ENCODE results near the gene FAS.

Gene FAS

DNA sequence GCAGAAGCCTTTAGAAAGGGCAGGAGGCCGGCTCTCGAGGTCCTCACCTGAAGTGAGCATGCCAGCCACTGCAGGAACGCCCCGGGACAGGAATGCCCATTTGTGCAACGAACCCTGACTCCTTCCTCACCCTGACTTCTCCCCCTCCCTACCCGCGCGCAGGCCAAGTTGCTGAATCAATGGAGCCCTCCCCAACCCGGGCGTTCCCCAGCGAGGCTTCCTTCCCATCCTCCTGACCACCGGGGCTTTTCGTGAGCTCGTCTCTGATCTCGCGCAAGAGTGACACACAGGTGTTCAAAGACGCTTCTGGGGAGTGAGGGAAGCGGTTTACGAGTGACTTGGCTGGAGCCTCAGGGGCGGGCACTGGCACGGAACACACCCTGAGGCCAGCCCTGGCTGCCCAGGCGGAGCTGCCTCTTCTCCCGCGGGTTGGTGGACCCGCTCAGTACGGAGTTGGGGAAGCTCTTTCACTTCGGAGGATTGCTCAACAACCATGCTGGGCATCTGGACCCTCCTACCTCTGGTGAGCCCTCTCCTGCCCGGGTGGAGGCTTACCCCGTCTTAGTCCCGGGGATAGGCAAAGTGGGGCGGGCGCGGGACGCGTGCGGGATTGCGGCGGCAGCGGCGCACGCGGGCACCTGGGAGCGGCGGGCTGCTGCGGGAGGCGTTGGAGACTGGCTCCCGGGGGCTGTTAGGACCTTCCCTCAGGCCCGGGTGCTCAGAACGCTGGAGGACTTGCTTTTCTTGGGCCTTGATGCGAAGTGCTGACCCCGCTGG lies at the start of gene FAS:
Gene FAS (plus strand): TSS at position 415 of the 777 bp plus-strand sequence. CDS start 79 bp downstream, at position 494.
- Mint-ChIP-seq H3K9me3 (no peaks in the 10 kb centered on the region), H3K27me3 (ENCODE audit: low read depth) (peaks cover 17% of the 10 kb centered on the region), H3K27ac (peak within 1 kb of the TSS; percentile 52 to 95 (median 92)), H3K36me3 (ENCODE audit: low read depth) (no peaks in the 10 kb centered on the region), H3K4me3 (peak within 1 kb of the TSS; percentile 93 to 97 (median 96)), H3K4me1 (peaks cover 37% of the 10 kb centered on the region)
- TF ChIP-seq, protein P1, sequence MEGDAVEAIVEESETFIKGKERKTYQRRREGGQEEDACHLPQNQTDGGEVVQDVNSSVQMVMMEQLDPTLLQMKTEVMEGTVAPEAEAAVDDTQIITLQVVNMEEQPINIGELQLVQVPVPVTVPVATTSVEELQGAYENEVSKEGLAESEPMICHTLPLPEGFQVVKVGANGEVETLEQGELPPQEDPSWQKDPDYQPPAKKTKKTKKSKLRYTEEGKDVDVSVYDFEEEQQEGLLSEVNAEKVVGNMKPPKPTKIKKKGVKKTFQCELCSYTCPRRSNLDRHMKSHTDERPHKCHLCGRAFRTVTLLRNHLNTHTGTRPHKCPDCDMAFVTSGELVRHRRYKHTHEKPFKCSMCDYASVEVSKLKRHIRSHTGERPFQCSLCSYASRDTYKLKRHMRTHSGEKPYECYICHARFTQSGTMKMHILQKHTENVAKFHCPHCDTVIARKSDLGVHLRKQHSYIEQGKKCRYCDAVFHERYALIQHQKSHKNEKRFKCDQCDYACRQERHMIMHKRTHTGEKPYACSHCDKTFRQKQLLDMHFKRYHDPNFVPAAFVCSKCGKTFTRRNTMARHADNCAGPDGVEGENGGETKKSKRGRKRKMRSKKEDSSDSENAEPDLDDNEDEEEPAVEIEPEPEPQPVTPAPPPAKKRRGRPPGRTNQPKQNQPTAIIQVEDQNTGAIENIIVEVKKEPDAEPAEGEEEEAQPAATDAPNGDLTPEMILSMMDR (IDR thresholded peaks at IDR 0.05; ENCODE audit: unreplicated experiment in 3 of 3): no peak

- Mint-ChIP-seq H3K27me3 (ENCODE audit: low read depth) (peaks cover 5% of the 10 kb centered on the region), H3K36me3 (ENCODE audit: low read depth) (no peaks in the 10 kb centered on the region), H3K4me3 (no peak overlapping the region), H3K27ac (no peak overlapping the region), H3K9me3 (no peaks in the 10 kb centered on the region), H3K4me1 (no peaks in the 10 kb centered on the region)
- TF ChIP-seq, protein P1 (IDR thresholded peaks at IDR 0.05; ENCODE audit: unreplicated experiment in 3 of 3): no peak
These were observed 49.6 kb upstream of the FAS start for GRCh38 chr10:88941026-88941425.

GRCh38 chr10:88943778-88944177 lies 46.8 kb upstream of the FAS start:
- no peaks in the 10 kb centered on the region for H3K9me3 Mint-ChIP-seq
- H3K4me1 Mint-ChIP-seq: peaks cover 6% of the 10 kb centered on the region
- H3K36me3 Mint-ChIP-seq (ENCODE audit: low read depth): no peaks in the 10 kb centered on the region
- H3K4me3 Mint-ChIP-seq: no peak overlapping the region
- no peak overlapping the region for H3K27ac Mint-ChIP-seq
- peaks cover 5% of the 10 kb centered on the region for H3K27me3 Mint-ChIP-seq (ENCODE audit: low read depth)
- TF ChIP-seq, protein P1 (IDR thresholded peaks at IDR 0.05; ENCODE audit: unreplicated experiment in 3 of 3): no peak

DNA sequence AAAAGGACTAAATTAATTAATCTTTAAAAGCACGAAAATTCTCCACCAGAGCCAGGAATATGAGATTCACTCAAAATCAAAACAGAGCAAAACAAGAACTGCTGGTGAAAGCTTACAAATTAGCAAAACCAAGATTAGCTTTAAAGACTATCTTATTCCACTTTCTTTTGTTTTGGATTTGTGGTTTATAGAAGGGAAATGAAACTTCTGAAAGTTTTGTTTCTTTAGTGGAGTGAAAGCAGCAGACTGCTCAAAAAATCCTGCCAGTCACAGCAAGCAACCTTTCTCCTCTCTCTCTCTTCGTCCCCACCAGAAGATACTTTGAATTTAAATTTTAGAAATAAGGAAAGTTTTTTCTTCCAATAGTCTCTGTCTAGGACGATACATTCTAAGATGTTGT lies 45.8 kb upstream of the FAS start:
- no peaks in the 10 kb centered on the region for H3K9me3 Mint-ChIP-seq
- H3K36me3 Mint-ChIP-seq (ENCODE audit: low read depth): no peaks in the 10 kb centered on the region
- peak overlapping the region in 2 of 3 experiments; percentile 23 to 43 for H3K27ac Mint-ChIP-seq
- no peaks in the 10 kb centered on the region for H3K27me3 Mint-ChIP-seq (ENCODE audit: low read depth)
- TF ChIP-seq, protein P1 (IDR thresholded peaks at IDR 0.05; ENCODE audit: unreplicated experiment in 3 of 3): no peak
- H3K4me3 Mint-ChIP-seq: no peak overlapping the region
- H3K4me1 Mint-ChIP-seq: peaks cover 13% of the 10 kb centered on the region

DNA sequence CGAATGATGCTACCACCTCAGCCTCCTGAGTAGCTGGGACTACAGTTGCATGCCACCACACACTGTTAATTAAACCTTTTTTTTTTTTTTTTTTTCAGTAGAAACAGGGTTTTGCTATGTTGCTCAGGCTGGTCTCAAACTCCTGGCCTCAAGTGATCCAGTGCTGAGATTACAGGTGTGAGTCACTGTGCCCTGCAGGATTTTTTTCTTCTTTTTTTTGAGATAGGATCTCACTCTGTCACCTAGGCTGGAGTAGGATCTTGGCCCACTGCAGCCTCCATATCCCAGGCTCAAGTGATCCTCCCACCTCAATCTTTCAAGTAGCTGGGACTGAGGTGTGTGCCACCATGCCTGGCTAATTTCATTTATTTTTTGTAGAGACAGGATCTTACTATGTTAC lies 44.4 kb upstream of the FAS start:
- H3K4me1 Mint-ChIP-seq: peaks cover 27% of the 10 kb centered on the region
- no peaks in the 10 kb centered on the region for H3K9me3 Mint-ChIP-seq
- TF ChIP-seq, protein P1 (IDR thresholded peaks at IDR 0.05; ENCODE audit: unreplicated experiment in 3 of 3): no peak
- no peak overlapping the region for H3K4me3 Mint-ChIP-seq
- no peaks in the 10 kb centered on the region for H3K36me3 Mint-ChIP-seq (ENCODE audit: low read depth)
- no peak overlapping the region for H3K27ac Mint-ChIP-seq
- H3K27me3 Mint-ChIP-seq (ENCODE audit: low read depth): no peaks in the 10 kb centered on the region
